Brain microvascular endothelial cell (primary cell): ENCODE measurements around the gene ADD1.

Experiments used
- DNase-seq: peaks from one replicate; pipeline ENCODE4 v3.0.0-alpha.2; 2020
- H3K27ac ChIP-seq: fragments of 250-450 bp; sonication (Bioruptor Pico); 2 replicates; pipeline ENCODE4 v1.5.1; 2020; ENCODE audit warnings: mild to moderate bottlenecking, moderate library complexity
- H3K27me3 ChIP-seq: fragments of 250-450 bp; sonication (Bioruptor Pico); replicated peaks from 2 replicates; pipeline ENCODE4 v1.5.1; 2020; ENCODE audit warnings: mild to moderate bottlenecking
- H3K36me3 ChIP-seq: fragments of 250-450 bp; sonication (Bioruptor Pico); replicated peaks from 2 replicates; pipeline ENCODE4 v1.5.1; 2020; ENCODE audit warnings: mild to moderate bottlenecking
- H3K4me3 ChIP-seq: 2 replicates; pipeline ENCODE4 v1.5.1; 2011; ENCODE audit warnings: low read depth, mild to moderate bottlenecking, control low read depth, low read length, moderate library complexity
- CTCF ChIP-seq: IDR thresholded peaks from 2 replicates; pipeline ENCODE4 v1.5.1; 2011; ENCODE audit warnings: low read depth, mild to moderate bottlenecking, moderate library complexity, low read length, control low read depth, inconsistent platforms; ENCODE audit errors: missing control alignments
- in situ Hi-C: cut with HindIII; loops from 2 replicates; pipeline ENCODE4 v1.10.0; 2017; ENCODE audit warnings: low sequenced_read_pairs, low pct_ligation_motif_present

ADD1 gene

DNA sequence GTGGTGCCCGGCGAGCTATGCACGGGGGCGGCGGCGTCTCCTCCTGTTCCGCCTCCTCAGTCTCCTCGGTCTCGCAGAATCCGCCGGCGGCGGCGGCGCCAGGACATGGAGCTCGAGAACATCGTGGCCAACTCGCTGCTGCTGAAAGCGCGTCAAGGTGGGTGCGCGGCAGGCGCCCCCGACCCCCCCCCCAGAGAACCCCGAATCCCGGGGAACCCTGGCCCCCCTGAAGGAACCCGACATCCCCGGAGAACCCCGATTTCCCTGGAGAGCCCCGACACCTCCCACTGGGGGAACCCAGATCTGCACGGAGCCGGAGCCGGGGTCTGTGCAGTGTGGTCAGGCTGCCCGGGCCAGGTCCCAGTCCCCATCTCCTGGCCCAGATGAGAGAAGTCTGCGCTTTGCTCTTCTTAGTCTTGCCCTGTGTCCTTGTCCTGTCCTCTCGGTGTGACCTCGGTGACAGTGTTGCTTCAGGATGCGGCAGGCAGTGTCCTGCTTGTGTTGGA, 120.4 kb downstream of the ADD1 start:
- no peaks in the 10 kb centered on the region for H3K27me3 ChIP-seq
- peak; percentile 50 for DNase-seq
- no peak for TF ChIP-seq CTCF
- H3K36me3 ChIP-seq, result no peaks in the 10 kb centered on the region
- H3K4me3 ChIP-seq, result peak overlapping the region; percentile 77
- in situ Hi-C loops, result no loop called here
- peak overlapping the region; percentile 26 for H3K27ac ChIP-seq

DNA sequence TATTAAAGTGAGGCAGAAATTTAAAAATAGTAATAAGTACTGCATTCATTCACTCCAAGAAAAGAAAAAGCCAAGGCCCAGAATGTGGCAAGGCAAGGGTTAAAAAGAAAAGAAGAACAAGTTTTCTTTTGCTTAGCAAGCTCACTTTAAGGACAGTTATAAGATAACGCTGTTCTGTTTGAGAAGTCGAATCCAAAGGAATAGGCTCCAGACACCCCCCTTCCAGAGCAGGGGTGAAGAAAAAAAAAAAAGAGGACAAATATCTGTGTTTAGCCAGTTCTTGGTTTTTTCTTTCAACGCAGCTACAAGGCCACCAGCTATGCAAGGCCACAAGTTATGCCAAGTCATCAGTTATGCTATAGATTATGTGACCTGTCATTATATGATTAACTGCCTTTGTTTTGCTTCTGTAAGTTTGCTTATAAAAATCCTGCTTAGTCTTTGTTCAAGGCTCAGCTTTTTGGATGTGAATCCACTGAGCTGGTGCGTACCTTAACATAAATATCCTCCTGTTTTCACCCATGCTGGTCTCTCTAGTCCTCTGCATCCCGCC, 121.1 kb downstream of the ADD1 start:
- H3K36me3 ChIP-seq, result no peaks in the 10 kb centered on the region
- H3K27me3 ChIP-seq, result no peaks in the 10 kb centered on the region
- DNase-seq, result no peak
- no peak for TF ChIP-seq CTCF
- peak overlapping the region; percentile 77 for H3K4me3 ChIP-seq
- H3K27ac ChIP-seq, result no peak overlapping the region
- in situ Hi-C loops, result no loop called here

DNA sequence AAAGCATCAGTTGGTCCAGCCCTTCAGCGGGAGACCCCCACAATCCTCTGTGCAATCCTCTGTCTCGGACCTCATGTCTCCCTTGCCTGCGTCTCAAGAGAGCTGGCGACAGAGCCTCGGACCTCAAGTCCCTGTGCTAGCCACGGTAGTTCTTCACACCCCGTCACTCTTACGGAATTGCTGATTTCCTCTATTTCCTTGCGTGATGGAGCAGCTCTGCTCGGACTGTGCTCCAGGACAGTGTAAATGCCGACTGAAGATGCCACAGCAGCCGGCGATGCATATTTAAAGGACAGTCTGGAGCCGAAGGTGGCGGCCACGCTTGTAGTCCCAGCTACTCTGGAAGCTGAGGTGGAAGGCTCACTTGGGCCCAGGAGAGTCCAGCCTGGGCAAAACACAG, 121.6 kb downstream of the ADD1 start:
- H3K36me3 ChIP-seq, result no peaks in the 10 kb centered on the region
- no peak for DNase-seq
- in situ Hi-C loops, result no loop called here
- no peak overlapping the region for H3K4me3 ChIP-seq
- no peaks in the 10 kb centered on the region for H3K27me3 ChIP-seq
- no peak for TF ChIP-seq CTCF
- no peak overlapping the region for H3K27ac ChIP-seq

- Histone ChIP-seq H3K27me3 (no peaks in the 10 kb centered on the region), H3K36me3 (no peaks in the 10 kb centered on the region), H3K27ac (no peak overlapping the region), H3K4me3 (no peak overlapping the region)
- TF ChIP-seq CTCF, result no peak
- no peak for DNase-seq
- in situ Hi-C loops, result no loop called here
Measured at GRCh38 chr4:2968381-2968780, 124.7 kb downstream of the ADD1 start.

DNA sequence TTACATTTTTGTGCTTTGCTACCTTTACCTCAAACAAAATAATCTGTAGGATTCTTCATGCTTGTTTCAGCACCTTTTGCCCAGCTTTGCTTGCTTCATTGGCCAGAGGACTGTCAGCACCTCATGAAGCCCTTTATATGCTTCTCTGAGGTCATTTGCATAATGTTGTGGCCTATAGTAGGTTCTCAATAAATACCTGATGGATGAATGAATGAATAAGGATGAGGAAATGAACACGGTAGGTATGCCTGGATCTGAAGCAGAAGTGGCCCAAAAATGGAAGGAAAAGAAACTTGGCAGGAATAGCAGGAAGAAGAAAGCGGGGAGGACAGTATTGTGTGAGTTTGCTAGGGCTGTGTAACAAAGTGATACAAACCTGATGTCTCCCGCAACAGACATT, 127.6 kb downstream of the ADD1 start:
- DNase-seq, result no peak
- no peak overlapping the region for H3K4me3 ChIP-seq
- no peak overlapping the region for H3K27ac ChIP-seq
- H3K36me3 ChIP-seq, result no peaks in the 10 kb centered on the region
- no peaks in the 10 kb centered on the region for H3K27me3 ChIP-seq
- TF ChIP-seq CTCF, result no peak
- in situ Hi-C loops, result no loop called here
